K562 (cell line): ENCODE results near the gene SFXN3. TPM values are rescaled to one million over a fixed set of nuclear protein-coding genes. Genes with fewer than 3 reads are reported as not detected.

Source experiments
- HMGN3 ChIP-seq: IDR thresholded peaks from 2 replicates; pipeline ENCODE4 v1.6.1; 2011; ENCODE audit warnings: borderline replicate concordance, low read depth, mild to moderate bottlenecking, mixed read lengths, low read length; ENCODE audit not compliant: insufficient read length; ENCODE audit errors: extremely low read depth
- KAT2B ChIP-seq: IDR thresholded peaks from one replicate; pipeline ENCODE4 v1.6.1; 2012; ENCODE audit warnings: low read depth, mild to moderate bottlenecking, control low read depth, inconsistent platforms, low read length, moderate library complexity
- PCBP1 ChIP-seq: fragments of 200-400 bp; formaldehyde crosslinking; IDR thresholded peaks from 2 replicates; pipeline ENCODE4 v1.6.1; 2018; ENCODE audit warnings: mild to moderate bottlenecking, low read depth, low read length; ENCODE audit not compliant: poor library complexity, severe bottlenecking
- TAF15 ChIP-seq: fragments of 200-400 bp; formaldehyde crosslinking; IDR thresholded peaks from 2 replicates; pipeline ENCODE4 v1.6.1; 2017; ENCODE audit warnings: mild to moderate bottlenecking, low read depth, low read length, moderate library complexity
- WHSC1 ChIP-seq: IDR thresholded peaks from one replicate; pipeline ENCODE4 v1.6.1; 2012; ENCODE audit warnings: low read length, control low read depth, inconsistent platforms
- ZC3H4 ChIP-seq: sonication (generic); formaldehyde crosslinking; IDR thresholded peaks from 2 replicates; pipeline ENCODE4 v1.9.0; 2021; ENCODE audit warnings: missing genetic modification reagents, borderline replicate concordance
- ZNF217 ChIP-seq: sonication (generic); formaldehyde crosslinking; IDR thresholded peaks from 2 replicates; pipeline ENCODE4 v1.8.0; 2022; ENCODE audit warnings: mild to moderate bottlenecking, missing genetic modification reagents
- ZNF41 ChIP-seq: fragments of 250-450 bp; sonication (Bioruptor Pico); conservative IDR thresholded peaks from 2 replicates; pipeline ENCODE4 v1.4.0; 2020; ENCODE audit warnings: mild to moderate bottlenecking
- polyA plus RNA-seq, 8 experiments: library from polyadenylated mRNA; depleted of rRNA in 4 of 8; stranded (reverse) in 5 of 8; unstranded in 3 of 8; fragments of >200 nt; fragmentation: Nextera tagmentation in 2 of 8; fragmentation: Illumina TruSeq in 1 of 8; extraction: Ambion mirVana in 2 of 8; extraction: Trizol in 1 of 8; gene quantifications; 2 replicates each; pipeline versions ENCODE4 v1.2.1 to v1.2.3, GENCODE V29; 2011 to 2014; ENCODE audit warnings: inconsistent platforms in 1 of 8, missing spikeins in 1 of 8
- total RNA-seq, 7 experiments: library from RNA; depleted of rRNA in 6 of 7; stranded (reverse); fragments of >200 nt in 6 of 7; fragmentation: Illumina TruSeq in 2 of 7; extraction: Trizol in 2 of 7; gene quantifications; 2 replicates each; pipeline versions ENCODE4 v1.2.1 to v1.2.3, GENCODE V29; 2011 to 2021; ENCODE audit warnings: low replicate concordance in 1 of 7
- TF ChIP-seq, protein P1 (sequence below): fragments of 250-450 bp; sonication (Bioruptor Pico); IDR thresholded peaks from 2 replicates; pipeline ENCODE4 v1.5.0; 2021; ENCODE audit warnings: mild to moderate bottlenecking, borderline replicate concordance
- TF ChIP-seq, protein P2 (sequence below): sonication (generic); formaldehyde crosslinking; IDR thresholded peaks from 2 replicates; pipeline ENCODE4 v1.8.1; 2022; ENCODE audit warnings: missing genetic modification reagents
- TF ChIP-seq, protein P3 (sequence below), 2 experiments: fragments of 450-650 bp; IDR thresholded peaks; 2 replicates each; pipeline ENCODE4 v1.6.1; 2016; ENCODE audit warnings: mild to moderate bottlenecking in 2 of 2, borderline replicate concordance in 1 of 2, low read depth in 1 of 2, moderate library complexity in 1 of 2
- TF ChIP-seq, protein P4 (sequence below): fragments of 450-650 bp; IDR thresholded peaks from 2 replicates; pipeline ENCODE4 v1.7.0; 2016; ENCODE audit warnings: borderline replicate concordance

Gene SFXN3
- total and polyA plus RNA-seq, 9 of the 15 experiments (the other 6 are each of a cell fraction or from before 2014, with no cell fraction given) = 0.24 to 4.6 (median 0.86) TPM

DNA sequence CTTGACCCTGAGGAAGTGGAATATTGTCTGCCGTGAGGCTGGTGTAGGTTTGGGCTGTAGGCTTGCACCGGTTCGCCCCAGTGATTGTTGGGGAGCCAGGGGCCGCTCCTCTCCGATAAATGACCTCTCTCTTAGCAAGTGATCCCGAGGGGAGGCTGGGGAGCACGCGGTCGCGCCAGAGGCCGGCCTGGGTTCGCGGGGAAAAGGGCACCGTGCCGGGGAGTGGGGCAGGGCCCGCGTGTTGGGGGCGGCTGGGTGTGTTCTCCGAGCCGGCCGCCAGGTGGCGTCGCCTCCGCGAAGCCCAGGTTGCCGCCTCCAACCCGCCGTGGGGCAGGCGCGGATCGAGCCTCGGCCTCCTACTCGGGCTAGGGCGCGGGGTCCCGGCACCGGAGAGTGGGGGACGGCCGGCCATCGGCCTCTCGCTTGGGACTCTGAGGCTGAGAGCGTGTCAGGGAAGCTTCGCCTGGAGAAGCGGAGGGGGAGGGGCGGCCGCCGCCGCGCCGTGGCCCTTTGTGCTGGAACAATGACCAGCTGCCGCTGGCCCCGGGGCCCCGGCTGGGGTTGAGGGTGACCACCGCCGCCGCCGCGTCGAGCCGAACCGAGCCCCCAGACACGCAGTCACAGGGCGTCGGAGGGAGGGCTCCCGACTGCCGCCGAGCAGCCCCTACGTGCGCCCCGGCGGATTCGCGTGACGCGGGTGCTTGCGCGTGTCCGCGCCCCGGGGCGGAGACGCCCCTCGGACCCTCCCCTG is 31.9 kb upstream of the SFXN3 start (continued):
- TF ChIP-seq, protein P1, sequence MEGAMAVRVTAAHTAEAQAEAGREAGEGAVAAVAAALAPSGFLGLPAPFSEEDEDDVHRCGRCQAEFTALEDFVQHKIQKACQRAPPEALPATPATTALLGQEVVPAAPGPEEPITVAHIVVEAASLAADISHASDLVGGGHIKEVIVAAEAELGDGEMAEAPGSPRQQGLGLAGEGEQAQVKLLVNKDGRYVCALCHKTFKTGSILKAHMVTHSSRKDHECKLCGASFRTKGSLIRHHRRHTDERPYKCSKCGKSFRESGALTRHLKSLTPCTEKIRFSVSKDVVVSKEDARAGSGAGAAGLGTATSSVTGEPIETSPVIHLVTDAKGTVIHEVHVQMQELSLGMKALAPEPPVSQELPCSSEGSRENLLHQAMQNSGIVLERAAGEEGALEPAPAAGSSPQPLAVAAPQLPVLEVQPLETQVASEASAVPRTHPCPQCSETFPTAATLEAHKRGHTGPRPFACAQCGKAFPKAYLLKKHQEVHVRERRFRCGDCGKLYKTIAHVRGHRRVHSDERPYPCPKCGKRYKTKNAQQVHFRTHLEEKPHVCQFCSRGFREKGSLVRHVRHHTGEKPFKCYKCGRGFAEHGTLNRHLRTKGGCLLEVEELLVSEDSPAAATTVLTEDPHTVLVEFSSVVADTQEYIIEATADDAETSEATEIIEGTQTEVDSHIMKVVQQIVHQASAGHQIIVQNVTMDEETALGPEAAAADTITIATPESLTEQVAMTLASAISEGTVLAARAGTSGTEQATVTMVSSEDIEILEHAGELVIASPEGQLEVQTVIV = no peak
- TF ChIP-seq, protein P2, sequence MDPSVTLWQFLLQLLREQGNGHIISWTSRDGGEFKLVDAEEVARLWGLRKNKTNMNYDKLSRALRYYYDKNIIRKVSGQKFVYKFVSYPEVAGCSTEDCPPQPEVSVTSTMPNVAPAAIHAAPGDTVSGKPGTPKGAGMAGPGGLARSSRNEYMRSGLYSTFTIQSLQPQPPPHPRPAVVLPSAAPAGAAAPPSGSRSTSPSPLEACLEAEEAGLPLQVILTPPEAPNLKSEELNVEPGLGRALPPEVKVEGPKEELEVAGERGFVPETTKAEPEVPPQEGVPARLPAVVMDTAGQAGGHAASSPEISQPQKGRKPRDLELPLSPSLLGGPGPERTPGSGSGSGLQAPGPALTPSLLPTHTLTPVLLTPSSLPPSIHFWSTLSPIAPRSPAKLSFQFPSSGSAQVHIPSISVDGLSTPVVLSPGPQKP (CRISPR knock-in tag) = no peak
- TF ChIP-seq, protein P3, sequence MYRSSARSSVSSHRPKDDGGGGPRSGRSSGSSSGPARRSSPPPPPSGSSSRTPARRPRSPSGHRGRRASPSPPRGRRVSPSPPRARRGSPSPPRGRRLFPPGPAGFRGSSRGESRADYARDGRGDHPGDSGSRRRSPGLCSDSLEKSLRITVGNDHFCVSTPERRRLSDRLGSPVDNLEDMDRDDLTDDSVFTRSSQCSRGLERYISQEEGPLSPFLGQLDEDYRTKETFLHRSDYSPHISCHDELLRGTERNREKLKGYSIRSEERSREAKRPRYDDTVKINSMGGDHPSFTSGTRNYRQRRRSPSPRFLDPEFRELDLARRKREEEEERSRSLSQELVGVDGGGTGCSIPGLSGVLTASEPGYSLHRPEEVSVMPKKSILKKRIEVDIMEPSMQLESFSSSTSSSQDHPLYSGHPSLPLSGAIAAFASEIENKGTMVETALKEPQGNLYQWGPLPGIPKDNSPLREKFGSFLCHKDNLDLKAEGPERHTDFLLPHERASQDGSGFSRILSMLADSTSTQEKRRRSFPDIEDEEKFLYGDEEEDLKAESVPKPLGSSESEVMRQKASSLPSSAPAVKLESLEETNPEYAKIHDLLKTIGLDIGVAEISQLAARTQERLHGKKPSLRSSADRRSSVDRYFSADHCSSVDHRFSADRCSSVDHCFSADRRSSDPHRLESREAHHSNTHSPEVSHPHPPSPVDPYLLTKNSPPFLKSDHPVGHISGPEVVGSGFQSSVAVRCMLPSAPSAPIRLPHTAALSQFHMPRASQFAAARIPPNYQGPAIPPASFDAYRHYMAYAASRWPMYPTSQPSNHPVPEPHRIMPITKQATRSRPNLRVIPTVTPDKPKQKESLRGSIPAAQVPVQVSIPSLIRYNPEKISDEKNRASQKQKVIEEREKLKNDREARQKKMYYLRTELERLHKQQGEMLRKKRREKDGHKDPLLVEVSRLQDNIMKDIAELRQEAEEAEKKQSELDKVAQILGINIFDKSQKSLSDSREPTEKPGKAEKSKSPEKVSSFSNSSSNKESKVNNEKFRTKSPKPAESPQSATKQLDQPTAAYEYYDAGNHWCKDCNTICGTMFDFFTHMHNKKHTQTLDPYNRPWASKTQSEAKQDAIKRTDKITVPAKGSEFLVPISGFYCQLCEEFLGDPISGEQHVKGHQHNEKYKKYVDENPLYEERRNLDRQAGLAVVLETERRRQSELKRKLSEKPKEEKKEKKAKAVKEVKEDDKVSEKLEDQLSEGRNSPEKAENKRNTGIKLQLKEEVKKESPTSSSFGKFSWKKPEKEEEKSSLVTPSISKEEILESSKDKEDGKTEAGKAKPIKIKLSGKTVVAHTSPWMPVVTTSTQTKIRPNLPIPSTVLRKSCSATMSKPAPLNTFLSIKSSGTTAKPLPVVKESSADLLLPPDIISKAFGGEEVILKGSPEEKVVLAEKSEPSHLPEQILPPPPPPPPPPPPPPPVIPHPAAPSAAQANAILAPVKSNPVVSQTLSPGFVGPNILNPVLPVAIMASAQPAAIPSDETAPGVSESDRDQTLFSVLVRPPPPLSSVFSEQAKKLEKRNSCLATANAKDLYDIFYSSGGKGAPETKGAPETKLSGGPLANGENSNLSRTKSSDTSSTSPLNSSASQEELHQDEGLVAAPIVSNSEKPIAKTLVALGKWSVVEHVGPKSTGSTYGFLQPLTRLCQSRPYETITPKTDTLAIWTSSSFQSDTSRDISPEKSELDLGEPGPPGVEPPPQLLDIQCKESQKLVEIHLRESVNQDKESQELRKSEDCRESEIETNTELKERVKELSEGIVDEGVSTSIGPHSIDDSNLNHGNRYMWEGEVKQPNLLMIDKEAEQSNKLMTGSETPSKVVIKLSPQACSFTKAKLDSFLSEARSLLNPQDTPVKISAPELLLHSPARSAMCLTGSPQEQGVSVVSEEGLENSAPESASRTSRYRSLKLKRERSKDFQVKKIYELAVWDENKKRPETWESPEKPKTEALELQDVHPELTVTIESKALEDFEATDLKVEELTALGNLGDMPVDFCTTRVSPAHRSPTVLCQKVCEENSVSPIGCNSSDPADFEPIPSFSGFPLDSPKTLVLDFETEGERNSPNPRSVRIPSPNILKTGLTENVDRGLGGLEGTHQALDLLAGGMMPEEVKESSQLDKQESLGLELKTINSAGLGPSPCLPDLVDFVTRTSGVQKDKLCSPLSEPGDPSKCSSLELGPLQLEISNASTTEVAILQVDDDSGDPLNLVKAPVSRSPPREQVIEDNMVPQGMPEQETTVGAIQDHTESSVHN (IDR thresholded peaks at IDR 0.05; ENCODE audit: borderline replicate concordance in 1 of 2, low read depth in 1 of 2) = no peak
- TF ChIP-seq, protein P4, sequence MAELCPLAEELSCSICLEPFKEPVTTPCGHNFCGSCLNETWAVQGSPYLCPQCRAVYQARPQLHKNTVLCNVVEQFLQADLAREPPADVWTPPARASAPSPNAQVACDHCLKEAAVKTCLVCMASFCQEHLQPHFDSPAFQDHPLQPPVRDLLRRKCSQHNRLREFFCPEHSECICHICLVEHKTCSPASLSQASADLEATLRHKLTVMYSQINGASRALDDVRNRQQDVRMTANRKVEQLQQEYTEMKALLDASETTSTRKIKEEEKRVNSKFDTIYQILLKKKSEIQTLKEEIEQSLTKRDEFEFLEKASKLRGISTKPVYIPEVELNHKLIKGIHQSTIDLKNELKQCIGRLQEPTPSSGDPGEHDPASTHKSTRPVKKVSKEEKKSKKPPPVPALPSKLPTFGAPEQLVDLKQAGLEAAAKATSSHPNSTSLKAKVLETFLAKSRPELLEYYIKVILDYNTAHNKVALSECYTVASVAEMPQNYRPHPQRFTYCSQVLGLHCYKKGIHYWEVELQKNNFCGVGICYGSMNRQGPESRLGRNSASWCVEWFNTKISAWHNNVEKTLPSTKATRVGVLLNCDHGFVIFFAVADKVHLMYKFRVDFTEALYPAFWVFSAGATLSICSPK = no peak
- TF ChIP-seq PCBP1 = no peak
- no peak for TF ChIP-seq ZNF41
- no peak for TF ChIP-seq ZNF217 (CRISPR knock-in tag)
- TF ChIP-seq WHSC1 = no peak
- TF ChIP-seq ZC3H4 = no peak; the same call in 1 of the 2 replicates
- TF ChIP-seq HMGN3 = peak; percentile 33
- no peak for TF ChIP-seq TAF15
- TF ChIP-seq KAT2B = no peak
